GM18526 (cell line): ENCODE data around the gene SGMS1.

Experiments used
- POLR2A ChIP-seq: IDR thresholded peaks from 3 replicates; pipeline ENCODE4 v1.6.1; 2011; ENCODE audit not compliant: insufficient read length; ENCODE audit errors: extremely low read depth

SGMS1 gene

DNA sequence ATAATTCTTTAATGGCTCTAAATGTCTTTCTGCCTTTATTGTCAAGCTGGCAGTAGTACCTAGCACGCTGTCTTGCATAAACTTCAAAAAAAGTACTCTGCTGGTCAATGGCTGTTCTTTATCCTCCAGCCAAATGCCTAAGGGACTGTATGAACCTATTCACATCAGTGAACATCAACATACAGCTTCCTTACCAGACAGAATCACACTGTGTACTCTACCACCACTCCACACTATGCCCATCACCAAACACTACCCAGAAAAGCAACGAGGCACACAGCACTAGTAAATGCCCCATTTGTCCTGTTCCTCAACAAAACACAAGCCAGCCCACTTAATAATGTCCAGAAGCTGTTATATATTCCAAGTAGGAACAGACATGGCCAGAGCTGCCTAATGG lies 127.5 kb downstream of the SGMS1 start:
- TF ChIP-seq POLR2A = no peak

DNA sequence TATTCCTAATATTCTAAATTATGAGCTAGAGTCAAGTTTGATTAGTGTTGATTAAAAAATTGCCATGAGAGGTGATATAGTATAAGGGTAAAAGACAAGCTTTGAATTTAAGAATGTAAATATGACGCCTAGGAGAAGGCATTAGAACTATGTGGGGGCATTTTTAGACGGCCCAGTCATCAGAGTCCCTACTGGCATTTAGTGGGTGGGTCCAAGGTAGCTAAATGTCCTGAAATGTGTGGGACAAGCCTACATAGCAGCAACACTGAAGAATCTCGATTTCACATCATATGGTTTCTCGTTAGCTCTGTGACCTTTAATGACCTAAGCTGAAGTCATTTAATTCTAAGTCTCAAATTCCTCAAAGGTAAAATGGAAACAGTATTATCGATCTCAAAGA lies 133.5 kb downstream of the SGMS1 start:
- no peak for TF ChIP-seq POLR2A

DNA sequence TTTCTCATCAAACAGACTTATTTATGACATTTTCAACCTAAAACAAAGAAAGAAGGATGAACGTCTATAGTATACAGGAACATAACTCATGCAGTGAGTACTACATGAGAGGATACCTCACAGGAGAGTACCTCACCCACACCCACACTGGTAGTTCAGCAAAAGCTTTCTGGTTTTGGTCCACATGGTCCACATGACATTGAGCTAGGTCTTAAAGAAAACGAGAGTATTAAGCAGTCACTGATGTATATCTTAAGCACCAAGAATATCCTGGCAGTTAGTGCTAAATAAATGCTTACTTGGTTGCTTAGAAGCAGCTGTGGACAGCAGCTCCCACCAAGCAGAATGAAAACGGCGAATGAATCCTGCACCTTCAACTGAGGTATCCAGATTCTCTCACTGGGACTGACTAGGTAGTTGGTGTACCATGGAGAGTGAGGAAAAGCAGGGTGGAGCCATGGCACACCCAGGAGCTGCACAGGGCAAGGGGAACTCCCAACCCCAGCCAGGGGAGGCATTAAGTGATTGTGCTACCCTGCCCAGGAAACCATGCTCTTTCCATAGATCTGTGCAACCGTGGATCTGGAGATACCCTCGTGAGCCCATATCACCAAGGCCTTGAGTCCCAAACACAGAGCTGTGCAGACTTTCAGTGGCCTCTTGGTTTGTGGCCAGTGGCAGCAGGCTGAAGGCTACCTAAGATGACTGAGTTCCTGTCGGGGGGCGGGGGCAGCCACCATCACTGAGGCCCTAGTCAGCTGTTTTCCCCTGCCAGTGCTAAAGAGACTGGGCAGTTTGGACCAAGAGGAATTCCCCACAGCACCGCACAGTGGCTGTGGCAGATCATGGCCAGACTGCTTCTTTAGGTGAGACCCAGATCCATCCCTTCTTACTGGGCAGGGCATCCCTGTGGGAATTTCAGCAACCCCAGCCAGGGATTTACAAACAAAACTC lies 143.4 kb downstream of the SGMS1 start:
- TF ChIP-seq POLR2A = no peak

DNA sequence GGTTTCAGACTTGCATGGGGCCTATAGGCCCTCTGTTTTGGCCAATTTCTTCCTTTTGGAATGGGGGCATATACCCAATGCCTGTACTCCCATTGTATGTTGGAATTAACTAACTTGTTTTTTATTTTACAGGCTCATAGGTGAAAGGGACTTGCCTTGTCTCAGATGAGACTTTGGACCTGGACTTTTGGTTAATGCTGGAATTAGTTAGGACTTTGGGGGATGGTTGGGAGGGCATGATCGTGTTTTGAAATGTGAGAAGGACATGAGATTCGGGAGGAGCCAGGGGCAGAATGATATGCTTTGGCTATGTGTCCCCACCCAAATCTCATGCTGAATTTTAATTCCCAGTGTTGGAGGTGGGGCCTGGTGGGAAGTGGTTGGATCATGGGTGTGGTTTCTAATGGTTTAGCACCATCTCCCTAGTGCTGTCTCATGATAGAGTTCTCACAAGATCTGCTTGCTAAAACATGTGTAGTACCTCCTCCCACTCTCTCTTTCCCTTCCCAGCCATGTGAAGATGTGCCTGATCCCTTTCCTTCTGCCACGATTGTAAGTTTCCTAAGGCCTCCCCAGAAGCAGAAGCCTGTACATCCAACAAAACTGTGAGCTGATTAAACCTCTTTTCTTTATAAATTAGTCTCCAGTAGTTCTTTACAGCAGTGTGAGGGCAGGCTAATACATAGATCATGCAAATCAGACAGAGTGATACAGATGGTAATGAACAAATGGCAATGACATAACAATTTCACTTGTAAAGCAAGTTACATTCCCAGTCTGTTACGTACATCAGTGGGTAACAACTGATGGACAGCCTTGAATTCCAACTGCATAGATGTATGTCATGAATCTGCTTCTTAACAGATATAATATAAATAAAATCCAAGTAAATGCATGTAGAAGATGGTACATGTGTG lies 146.2 kb downstream of the SGMS1 start:
- no peak for TF ChIP-seq POLR2A

DNA sequence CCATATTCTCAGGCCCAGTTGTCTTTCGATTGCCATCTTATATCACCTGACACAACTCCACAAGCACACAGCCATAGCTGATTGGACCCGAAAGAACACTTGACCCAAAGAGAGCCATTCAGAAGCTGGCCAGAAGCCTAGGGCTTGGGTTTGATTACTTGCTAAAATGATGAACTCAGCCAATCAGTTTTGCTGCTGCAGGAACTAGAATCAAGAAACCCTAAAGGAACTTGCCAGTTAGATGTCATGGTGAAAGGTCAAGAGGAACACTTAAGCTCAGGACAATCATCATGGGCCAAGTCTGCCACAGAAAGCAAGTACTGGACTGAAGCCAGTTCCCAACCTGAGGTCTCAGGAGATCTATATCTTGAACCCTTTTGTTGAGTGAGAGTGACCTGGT lies 150.0 kb downstream of the SGMS1 start:
- no peak for TF ChIP-seq POLR2A

DNA sequence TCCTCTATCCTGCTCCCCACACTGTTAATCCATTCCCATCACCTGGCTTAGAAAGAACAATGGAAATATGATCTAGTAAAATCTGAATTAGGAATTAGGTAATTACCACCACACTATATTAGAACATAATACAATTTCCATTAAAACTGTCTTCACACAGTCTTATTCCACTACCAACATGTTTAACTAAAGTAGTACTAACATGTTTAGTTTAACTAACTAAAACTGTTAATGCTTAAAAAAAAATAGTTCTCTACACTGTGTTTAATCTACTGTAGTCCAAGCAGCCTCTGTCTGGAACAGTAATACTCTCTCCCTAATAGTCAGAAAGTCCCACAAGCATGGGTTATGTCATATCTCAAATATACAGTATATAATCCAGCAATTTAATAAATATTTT lies 150.8 kb downstream of the SGMS1 start:
- TF ChIP-seq POLR2A = no peak

DNA sequence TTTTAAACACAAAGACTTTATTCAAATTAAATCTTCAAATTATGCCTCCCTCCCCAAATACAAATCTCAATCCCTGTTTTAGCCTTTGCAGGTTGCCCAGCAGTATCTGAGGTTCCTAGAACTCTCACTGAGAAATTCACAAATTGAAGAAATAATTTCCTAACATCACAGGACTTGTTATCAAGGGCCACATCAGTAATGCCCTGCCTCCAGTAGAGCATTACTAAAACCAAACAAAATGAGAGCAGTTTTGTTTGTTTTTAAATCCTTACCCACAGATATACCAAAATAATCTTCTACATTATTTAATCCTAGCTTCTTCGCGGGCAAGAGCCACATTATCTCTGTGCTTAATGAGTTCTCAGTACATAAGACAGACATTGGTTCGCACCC lies 152.2 kb downstream of the SGMS1 start:
- TF ChIP-seq POLR2A = no peak

DNA sequence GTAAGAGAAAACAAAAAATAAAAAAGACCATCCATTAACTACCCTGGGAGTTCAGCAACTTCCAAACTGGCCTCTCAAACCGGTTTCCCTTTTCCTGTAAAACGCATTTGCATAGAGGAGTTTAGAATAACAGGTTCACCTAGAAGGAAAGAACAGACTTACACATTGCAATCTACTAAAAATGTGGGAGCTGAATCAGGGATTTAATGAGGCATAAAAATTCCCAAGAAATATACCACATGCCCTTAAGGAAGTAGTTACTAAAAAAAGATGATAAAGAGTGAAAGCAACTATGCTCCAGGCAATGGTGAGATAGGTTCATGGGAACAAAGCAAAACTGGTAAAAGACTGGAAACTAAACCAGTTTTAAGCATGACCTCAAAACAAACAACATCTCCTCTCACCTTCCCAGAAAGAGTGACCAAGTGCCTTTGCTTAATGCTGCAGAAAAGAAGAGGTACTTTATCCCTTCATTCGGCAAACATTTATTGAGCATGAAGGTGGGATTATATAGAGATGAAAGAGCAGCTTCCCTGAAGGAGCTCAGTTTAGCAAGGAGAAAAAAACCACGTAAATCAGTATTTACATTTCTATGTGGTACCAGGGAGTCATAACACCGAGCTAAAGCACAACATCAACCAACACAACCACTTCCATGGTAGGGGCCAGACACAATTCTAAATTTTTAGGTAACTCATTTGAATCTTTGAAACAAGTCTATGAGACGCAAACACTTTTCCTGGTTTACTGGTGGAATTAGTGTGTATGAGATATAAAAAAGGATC lies 152.8 kb downstream of the SGMS1 start:
- TF ChIP-seq POLR2A = no peak

DNA sequence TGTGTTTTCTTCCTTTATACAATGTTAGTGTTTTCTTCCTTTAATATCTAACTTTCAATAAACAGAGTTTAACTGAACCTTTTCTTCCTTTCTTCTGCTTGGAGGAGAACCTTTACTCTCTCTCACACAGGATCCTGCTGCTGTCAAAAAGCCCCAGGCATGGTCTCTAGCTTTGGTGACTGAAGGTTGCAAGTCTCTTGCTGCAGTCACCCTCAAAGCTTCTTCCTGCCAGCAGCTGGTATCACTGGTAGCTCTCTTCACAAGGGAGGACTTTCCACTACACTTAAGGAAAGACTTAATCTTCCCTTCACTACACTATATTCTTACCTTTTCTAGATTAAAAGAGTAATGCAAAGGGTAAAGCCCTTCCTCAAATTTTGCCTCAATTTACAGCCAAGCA lies 153.4 kb downstream of the SGMS1 start:
- no peak for TF ChIP-seq POLR2A

DNA sequence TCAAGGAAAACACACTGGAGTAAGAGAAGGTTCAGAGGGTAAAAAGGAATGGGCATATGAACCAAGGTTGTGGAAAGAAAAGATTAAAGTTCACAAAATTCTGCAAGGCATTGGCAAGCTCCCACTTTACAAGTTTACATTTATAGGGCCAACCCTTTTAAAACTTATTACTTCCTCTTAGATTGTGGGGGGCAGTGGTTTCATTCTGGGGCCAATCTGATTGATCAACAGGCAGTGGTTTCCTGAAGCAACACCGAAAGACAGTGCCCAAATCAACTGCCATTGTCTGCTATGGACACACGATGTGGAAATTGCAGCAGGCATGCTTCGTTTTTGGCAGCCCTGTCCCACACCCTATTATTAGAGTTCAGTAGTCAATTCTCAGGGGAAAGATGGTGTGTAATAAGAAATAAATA lies 154.0 kb downstream of the SGMS1 start:
- no peak for TF ChIP-seq POLR2A

DNA sequence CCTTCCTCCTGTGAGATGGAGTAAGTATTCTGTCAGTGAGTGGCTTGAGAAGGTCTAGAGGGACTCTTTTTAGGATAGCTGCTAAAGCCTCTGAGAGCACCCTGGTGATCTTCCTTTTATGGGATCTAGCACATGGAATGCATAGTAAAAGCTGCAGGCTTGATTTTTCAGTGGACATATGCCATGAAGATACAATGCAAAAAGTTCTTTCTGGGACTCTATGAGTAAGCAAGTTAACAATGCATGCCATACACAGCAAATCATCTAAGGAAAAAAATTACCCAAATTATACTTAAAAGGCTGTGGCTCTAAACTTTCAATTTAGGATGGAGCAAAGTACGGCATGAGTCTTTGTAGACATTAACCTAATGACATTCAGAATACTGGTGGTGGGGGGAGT lies 154.5 kb downstream of the SGMS1 start:
- no peak for TF ChIP-seq POLR2A

DNA sequence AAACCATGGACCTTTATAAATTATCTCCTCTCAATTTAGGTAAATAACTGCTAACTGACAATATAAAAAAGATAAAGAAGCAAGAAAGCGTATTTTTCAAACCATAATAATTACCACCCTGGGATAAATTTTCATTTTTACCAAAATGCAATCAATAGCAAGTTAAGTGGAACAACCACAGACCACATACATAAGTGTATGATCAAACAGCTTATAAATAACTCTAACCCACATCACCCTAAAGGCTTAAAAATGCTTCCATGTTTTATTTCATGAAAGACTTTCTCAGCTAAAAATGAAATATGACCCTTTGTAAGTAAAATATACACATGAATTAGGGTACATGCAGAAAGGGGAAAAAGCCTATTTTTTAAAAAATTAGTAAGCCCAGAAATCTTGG lies 156.5 kb downstream of the SGMS1 start:
- TF ChIP-seq POLR2A = no peak

DNA sequence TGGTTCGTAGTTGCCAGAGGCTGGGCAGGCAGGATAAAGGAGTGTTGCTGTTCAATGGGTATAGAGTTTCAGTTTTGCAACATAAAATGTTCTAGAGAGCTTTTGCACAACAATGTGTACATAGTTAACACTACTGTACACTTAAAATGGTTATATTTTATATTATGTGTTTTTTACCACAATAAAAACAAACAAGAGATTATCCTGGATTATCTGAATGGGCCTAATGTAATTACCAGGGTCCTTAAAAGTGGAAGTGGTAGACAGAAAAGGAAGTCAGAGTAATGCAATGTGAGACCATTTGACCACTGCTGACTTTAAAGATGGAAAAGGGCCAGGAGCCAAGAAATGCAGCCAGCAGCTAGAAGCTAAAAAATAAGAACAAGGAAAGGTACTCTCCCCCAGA lies 159.7 kb downstream of the SGMS1 start:
- no peak for TF ChIP-seq POLR2A

DNA sequence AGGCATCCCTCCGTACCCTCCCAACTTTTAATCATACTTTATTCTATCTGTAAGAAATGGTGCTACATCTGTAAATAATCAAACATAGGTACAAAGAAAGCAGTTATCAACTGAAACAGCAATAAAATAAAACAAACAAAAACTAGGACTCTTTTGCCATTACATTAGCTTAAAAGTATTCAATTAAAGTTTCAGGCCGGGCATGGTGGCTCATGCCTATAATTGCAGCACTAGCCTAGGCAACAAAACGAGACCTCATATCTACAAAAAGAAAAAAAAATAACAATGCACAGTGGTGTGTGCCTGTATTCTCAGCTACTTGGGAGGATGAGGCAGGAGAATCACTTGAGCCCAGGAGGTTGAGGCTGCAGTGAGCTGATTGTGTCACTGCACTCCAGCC lies 161.9 kb downstream of the SGMS1 start:
- TF ChIP-seq POLR2A = no peak

DNA sequence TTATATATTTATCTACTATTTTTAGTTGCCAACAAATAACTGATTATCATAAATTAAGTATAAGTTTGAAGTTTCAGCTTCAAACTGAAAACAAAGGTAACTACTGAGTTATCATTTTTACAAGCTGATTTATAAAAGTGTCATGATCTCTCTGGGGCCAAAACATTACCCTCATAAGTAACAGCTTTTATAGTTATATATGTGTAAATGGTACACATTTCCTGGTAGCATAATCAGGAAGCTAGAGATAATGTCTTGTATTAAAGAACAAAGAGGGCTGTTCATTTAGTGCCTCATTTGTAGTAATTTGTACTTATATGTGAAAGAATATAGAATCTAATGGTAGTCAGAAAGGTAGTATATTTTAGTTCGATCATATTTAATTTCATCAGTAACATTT lies 162.6 kb downstream of the SGMS1 start:
- TF ChIP-seq POLR2A = no peak

DNA sequence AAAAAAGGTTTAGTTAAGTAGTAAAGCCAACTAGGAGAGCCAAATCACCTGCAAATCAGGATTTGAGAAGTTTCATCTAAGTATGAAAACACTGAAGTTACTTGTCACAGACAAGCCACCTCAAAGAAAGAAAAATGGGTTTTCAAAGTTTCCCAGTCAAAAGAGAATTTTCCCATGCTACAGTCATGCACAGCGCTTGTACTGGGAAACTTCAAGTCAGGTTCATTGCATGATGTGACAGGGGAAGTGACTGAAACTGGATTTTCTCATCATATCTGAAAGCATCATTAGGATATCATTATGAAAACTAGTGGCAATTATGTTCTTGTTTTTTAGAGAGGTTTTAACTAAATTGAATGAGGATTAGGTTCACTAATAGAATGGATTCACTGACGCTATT lies 167.0 kb downstream of the SGMS1 start:
- no peak for TF ChIP-seq POLR2A

DNA sequence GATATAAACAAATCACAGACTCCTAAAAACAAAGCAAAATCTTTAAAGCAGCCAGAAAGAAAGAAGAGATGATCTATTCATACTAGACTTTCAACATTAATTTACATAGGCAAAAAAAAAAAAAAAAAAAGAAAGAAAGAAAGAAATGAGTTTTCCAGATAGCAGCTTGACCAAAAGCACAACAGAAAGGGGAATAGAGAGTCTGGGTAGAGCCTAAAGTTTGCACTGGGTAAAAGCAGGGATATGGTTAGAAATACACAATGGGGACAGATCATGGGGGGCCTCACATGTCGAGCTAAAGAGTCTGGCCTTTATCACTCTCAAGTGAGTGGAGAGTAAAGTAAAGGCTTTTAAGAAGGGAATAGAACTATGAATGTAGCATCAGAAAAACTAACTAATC lies 169.8 kb downstream of the SGMS1 start:
- TF ChIP-seq POLR2A = no peak
